ENCODE data around the gene ASAH2B. TPM values are rescaled to one million over a fixed set of nuclear protein-coding genes. Genes with fewer than 3 reads are reported as not detected.
"Not testable (repeated sequence)": the region's sequence is repeated elsewhere in the genome, so short reads cannot be mapped to it uniquely, and the experiment has no call there.

Gene ASAH2B
- total RNA-seq, 5 donors from 2014 or later (not counting 1 experiment from before 2014, with no cell fraction given) = 1.9 to 6.6 (median 4.4) TPM

DNA sequence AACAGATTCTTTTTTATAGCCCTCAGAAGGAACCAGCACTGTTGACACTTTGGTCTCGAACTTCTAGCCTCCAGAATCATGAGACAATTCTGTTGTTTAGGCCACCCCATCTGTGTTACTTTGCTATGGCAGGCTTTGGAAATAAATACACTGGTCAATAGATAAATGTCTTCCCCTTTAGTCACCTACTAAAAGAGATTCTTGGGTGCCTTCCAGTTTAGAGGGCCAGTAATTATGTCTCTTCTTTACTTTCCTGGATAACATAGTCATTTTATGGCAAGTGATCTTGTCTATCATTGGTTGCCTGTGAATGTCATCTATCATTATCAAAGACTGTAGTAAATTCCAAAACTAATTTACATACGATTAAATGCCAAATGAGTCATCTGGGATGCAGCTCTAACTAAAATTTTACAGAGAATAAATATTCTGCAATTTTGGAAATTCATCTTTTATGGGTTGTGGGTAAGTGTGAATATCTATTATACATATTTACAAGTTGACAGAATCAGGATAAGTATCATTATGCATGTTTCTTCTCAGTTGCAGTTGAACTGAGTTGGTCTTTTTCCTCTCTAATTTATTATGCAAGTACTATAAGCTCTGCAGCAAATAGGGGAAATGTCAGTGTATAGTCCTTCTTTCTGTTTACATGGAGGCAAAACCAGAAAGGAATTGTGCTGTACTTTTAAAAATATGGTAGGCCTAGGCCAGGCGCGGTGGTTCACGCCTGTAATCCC lies 27.2 kb downstream of the ASAH2B start:
- H3K4me1 Mint-ChIP-seq; H3K9me3 Mint-ChIP-seq; CTCF ChIA-PET; ATAC-seq (replicated peaks in 1 of 4); H3K4me3 ChIP-seq (ENCODE audit: control insufficient read depth in 1 of 2, extremely low read depth in 1 of 2, low read length in 1 of 2); H3K36me3 Mint-ChIP-seq; H3K4me1 ChIP-seq (ENCODE audit: control insufficient read depth in 1 of 2, extremely low read depth in 1 of 2, insufficient read depth in 2 of 2, low read length in 2 of 2); H3K27me3 ChIP-seq (replicated peaks in 1 of 2; ENCODE audit: control insufficient read depth in 2 of 2, extremely low read depth in 1 of 2, insufficient read depth in 2 of 2, low read length in 1 of 2); DNase-seq; H3K4me3 Mint-ChIP-seq; H3K27ac Mint-ChIP-seq; H3K36me3 ChIP-seq (ENCODE audit: control insufficient read depth in 2 of 2, extremely low read depth in 1 of 2, insufficient read depth in 1 of 2, low read length in 1 of 2); H3K27ac ChIP-seq (ENCODE audit: low read length); H3K9me3 ChIP-seq; POLR2A ChIA-PET; H3K27me3 Mint-ChIP-seq: not testable (repeated sequence)
- no CpG with 5 or more reads among the region's 5 CpGs for WGBS (ENCODE audit: insufficient coverage)

DNA sequence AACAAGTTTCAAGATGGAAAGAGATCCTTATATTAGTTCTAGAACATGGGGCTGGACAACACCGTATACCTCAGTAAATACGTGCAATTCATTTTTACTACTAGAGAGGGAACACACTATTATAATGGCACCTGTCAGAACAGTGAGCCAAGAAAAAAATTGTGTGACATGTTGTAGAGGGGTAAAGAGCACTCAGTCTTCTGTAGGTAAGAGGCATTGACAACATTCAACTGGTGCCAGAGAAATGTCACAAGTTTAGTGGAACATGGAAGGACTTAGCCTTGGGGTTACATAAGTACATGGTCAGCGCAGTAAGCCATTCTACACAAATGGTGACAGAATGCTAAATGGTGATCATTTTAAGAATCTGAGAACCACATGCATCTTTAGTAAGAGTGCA lies 32.3 kb downstream of the ASAH2B start:
- H3K4me1 Mint-ChIP-seq; H3K4me1 ChIP-seq (ENCODE audit: control insufficient read depth in 1 of 2, extremely low read depth in 1 of 2, insufficient read depth in 2 of 2, low read length in 2 of 2); H3K4me3 ChIP-seq (ENCODE audit: control insufficient read depth in 1 of 2, extremely low read depth in 1 of 2, low read length in 1 of 2); H3K27me3 ChIP-seq (replicated peaks in 1 of 2; ENCODE audit: control insufficient read depth in 2 of 2, extremely low read depth in 1 of 2, insufficient read depth in 2 of 2, low read length in 1 of 2); H3K4me3 Mint-ChIP-seq; DNase-seq; ATAC-seq (replicated peaks in 1 of 4); H3K9me3 Mint-ChIP-seq; POLR2A ChIA-PET; H3K27me3 Mint-ChIP-seq; CTCF ChIA-PET; H3K9me3 ChIP-seq; H3K27ac Mint-ChIP-seq; H3K36me3 ChIP-seq (ENCODE audit: control insufficient read depth in 2 of 2, extremely low read depth in 1 of 2, insufficient read depth in 1 of 2, low read length in 1 of 2); H3K27ac ChIP-seq (ENCODE audit: low read length); H3K36me3 Mint-ChIP-seq: not testable (repeated sequence)
- WGBS (ENCODE audit: insufficient coverage) = no CpG with 5 or more reads among the region's 3 CpGs

DNA sequence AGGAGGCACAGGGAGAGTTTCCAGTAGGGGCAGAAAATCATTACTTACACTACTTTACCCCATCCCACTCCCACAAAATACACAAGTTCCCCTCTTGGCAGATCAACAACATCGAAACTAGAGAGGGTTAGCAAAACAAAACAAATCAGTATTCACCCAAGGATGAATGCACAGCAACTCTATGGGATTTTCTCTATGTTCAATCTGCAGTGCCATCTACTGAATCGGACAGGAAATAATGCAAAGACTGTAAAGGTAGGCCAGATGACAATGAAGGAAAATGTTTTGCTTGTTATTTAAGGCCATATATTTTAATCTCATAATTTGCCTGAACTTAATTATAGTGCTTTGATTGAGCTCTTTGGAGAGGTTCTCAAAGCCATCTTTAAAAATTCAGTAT lies 35.1 kb downstream of the ASAH2B start:
- no CpG with 5 or more reads among the region's 2 CpGs for WGBS (ENCODE audit: insufficient coverage)
- H3K9me3 ChIP-seq; H3K4me3 Mint-ChIP-seq; H3K36me3 ChIP-seq (ENCODE audit: control insufficient read depth in 2 of 2, extremely low read depth in 1 of 2, insufficient read depth in 1 of 2, low read length in 1 of 2); H3K36me3 Mint-ChIP-seq; H3K9me3 Mint-ChIP-seq; H3K4me1 ChIP-seq (ENCODE audit: control insufficient read depth in 1 of 2, extremely low read depth in 1 of 2, insufficient read depth in 2 of 2, low read length in 2 of 2); ATAC-seq (replicated peaks in 1 of 4); H3K4me1 Mint-ChIP-seq; H3K27me3 ChIP-seq (replicated peaks in 1 of 2; ENCODE audit: control insufficient read depth in 2 of 2, extremely low read depth in 1 of 2, insufficient read depth in 2 of 2, low read length in 1 of 2); H3K27ac Mint-ChIP-seq; H3K27me3 Mint-ChIP-seq; H3K4me3 ChIP-seq (ENCODE audit: control insufficient read depth in 1 of 2, extremely low read depth in 1 of 2, low read length in 1 of 2); H3K27ac ChIP-seq (ENCODE audit: low read length); POLR2A ChIA-PET; DNase-seq; CTCF ChIA-PET: not testable (repeated sequence)

DNA sequence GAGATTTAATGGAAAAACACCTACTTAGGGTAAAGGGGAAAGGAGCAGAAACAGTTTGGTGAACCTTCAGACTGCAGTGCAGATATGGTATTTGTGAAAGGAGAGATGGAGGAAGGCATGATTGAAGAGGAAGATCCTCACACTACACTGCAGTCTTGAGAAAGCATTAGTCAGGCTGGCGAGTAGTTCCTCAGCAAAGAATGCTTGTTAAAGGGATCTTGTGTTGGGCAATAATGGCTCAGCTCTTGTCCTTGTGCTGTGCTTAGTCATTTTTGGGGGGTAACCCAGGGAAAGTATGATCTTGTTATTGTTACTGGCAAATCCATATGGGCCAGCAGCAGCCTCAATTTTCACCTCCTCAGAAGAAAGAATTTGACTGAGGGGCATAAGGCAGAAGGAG lies 40.3 kb downstream of the ASAH2B start:
- ATAC-seq (replicated peaks in 1 of 4); H3K4me3 Mint-ChIP-seq; CTCF ChIA-PET; H3K36me3 Mint-ChIP-seq; H3K27ac Mint-ChIP-seq; H3K4me3 ChIP-seq (ENCODE audit: control insufficient read depth in 1 of 2, extremely low read depth in 1 of 2, low read length in 1 of 2); H3K9me3 ChIP-seq; DNase-seq; H3K9me3 Mint-ChIP-seq; H3K27me3 ChIP-seq (replicated peaks in 1 of 2; ENCODE audit: control insufficient read depth in 2 of 2, extremely low read depth in 1 of 2, insufficient read depth in 2 of 2, low read length in 1 of 2); H3K27ac ChIP-seq (ENCODE audit: low read length); H3K4me1 ChIP-seq (ENCODE audit: control insufficient read depth in 1 of 2, extremely low read depth in 1 of 2, insufficient read depth in 2 of 2, low read length in 2 of 2); POLR2A ChIA-PET; H3K4me1 Mint-ChIP-seq; H3K36me3 ChIP-seq (ENCODE audit: control insufficient read depth in 2 of 2, extremely low read depth in 1 of 2, insufficient read depth in 1 of 2, low read length in 1 of 2); H3K27me3 Mint-ChIP-seq: not testable (repeated sequence)
- no CpG with 5 or more reads among the region's 1 CpG for WGBS (ENCODE audit: insufficient coverage)

DNA sequence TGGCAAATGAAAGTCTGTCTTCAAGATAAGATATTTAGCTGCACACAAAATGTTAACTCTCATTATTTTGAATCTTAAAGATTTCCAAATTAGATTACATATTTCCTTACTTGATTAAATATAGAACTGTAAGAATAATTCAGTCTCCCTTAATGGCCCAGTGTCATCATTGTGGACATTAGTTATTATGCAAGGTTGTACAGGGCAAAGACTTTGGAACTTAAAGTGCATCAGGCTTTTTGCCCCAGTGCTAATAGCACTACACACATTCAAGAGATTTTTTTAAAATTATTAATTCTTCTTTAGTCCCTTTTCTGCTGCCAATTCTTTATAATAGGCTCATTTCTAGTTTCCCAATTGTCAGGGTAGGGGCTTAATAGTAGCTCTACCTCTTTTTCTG lies 42.3 kb downstream of the ASAH2B start:
- H3K27ac Mint-ChIP-seq; CTCF ChIA-PET; H3K4me1 ChIP-seq (ENCODE audit: control insufficient read depth in 1 of 2, extremely low read depth in 1 of 2, insufficient read depth in 2 of 2, low read length in 2 of 2); H3K27ac ChIP-seq (ENCODE audit: low read length); H3K36me3 Mint-ChIP-seq; DNase-seq; H3K27me3 Mint-ChIP-seq; H3K4me3 Mint-ChIP-seq; H3K4me1 Mint-ChIP-seq; H3K27me3 ChIP-seq (replicated peaks in 1 of 2; ENCODE audit: control insufficient read depth in 2 of 2, extremely low read depth in 1 of 2, insufficient read depth in 2 of 2, low read length in 1 of 2); H3K36me3 ChIP-seq (ENCODE audit: control insufficient read depth in 2 of 2, extremely low read depth in 1 of 2, insufficient read depth in 1 of 2, low read length in 1 of 2); H3K4me3 ChIP-seq (ENCODE audit: control insufficient read depth in 1 of 2, extremely low read depth in 1 of 2, low read length in 1 of 2); H3K9me3 ChIP-seq; POLR2A ChIA-PET; ATAC-seq (replicated peaks in 1 of 4): not testable (repeated sequence)
- peaks cover 0 to 10% (median under 1%) of the 10 kb centered on the region in 3 donors for H3K9me3 Mint-ChIP-seq

DNA sequence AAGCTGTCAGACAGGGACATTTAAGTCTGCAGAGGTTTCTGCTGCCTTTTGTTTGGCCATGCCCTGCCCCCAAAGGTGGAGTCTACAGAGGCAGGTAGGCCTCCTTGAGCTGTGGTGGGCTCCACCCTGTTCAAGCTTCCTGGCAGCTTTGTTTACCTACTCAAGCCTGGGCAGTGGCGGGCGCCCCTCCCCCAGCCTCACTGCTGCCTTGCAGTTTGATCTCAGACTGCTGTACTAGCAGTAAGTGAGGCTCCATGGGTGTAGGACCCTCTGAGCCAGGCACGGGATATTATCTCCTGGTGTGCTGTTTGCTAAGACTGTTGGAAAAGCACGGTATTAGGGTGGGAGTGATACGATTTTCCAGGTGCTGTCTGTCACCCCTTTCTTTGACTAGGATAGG lies 48.2 kb downstream of the ASAH2B start:
- H3K4me3 Mint-ChIP-seq; H3K27ac Mint-ChIP-seq; H3K9me3 ChIP-seq; POLR2A ChIA-PET; H3K36me3 Mint-ChIP-seq; CTCF ChIA-PET; H3K27me3 ChIP-seq (replicated peaks in 1 of 2; ENCODE audit: control insufficient read depth in 2 of 2, extremely low read depth in 1 of 2, insufficient read depth in 2 of 2, low read length in 1 of 2); H3K27ac ChIP-seq (ENCODE audit: low read length); ATAC-seq (replicated peaks in 1 of 4); H3K4me3 ChIP-seq (ENCODE audit: control insufficient read depth in 1 of 2, extremely low read depth in 1 of 2, low read length in 1 of 2); H3K4me1 ChIP-seq (ENCODE audit: control insufficient read depth in 1 of 2, extremely low read depth in 1 of 2, insufficient read depth in 2 of 2, low read length in 2 of 2); H3K36me3 ChIP-seq (ENCODE audit: control insufficient read depth in 2 of 2, extremely low read depth in 1 of 2, insufficient read depth in 1 of 2, low read length in 1 of 2): not testable (repeated sequence)
- peaks cover 0 to 14% (median 2%) of the 10 kb centered on the region in 3 donors for H3K9me3 Mint-ChIP-seq
- no CpG with 5 or more reads among the region's 5 CpGs for WGBS (ENCODE audit: insufficient coverage)
- peaks cover 8 to 13% (median 10%) of the 10 kb centered on the region in 3 donors for H3K4me1 Mint-ChIP-seq
- DNase-seq = peak in 1 of 35 experiments; percentile 0
- peaks cover 7 to 11% of the 10 kb centered on the region in 2 donors for H3K27me3 Mint-ChIP-seq

Measured in T-cell (primary cell).